ENCODE measurements around the gene BCL2. TPM values are rescaled to one million over a fixed set of nuclear protein-coding genes. Genes with fewer than 3 reads are reported as not detected.

The BCL2 gene
- total RNA-seq, 1 experiment from 2014 or later: 1.3 TPM

- TF ChIP-seq CTCF (conservative IDR thresholded peaks at IDR 0.05): no peak
- Histone ChIP-seq H2AFZ (ENCODE audit: low read length) (no peak overlapping the region), H4K8ac (replicated peaks; ENCODE audit: insufficient read length, low read depth, low read length) (no peak overlapping the region), H4K20me1 (ENCODE audit: control insufficient read depth, insufficient read depth, insufficient read length) (no peaks in the 10 kb centered on the region), H3K4ac (ENCODE audit: low read depth, low read length) (no peak overlapping the region), H4K91ac (ENCODE audit: insufficient read length, low read depth, low read length) (no peak overlapping the region), H3K79me1 (ENCODE audit: insufficient read depth, low read depth, low read length, poor library complexity, severe bottlenecking) (no peaks in the 10 kb centered on the region), H3K27me3 (ENCODE audit: insufficient read depth, low read length) (no peaks in the 10 kb centered on the region), H3K4me2 (ENCODE audit: insufficient read depth, insufficient read length, low read length) (no peak overlapping the region), H3K9ac (ENCODE audit: extremely low read depth, insufficient read length, low read length) (no peak overlapping the region), H3K18ac (ENCODE audit: insufficient read length, low read depth, low read length) (no peak overlapping the region), H3K79me2 (ENCODE audit: insufficient read depth, low read length) (no peaks in the 10 kb centered on the region), H2BK15ac (ENCODE audit: low read depth, low read length) (no peak overlapping the region), H3K9me3 (ENCODE audit: control insufficient read depth, low read depth, low read length) (no peaks in the 10 kb centered on the region), H3K14ac (ENCODE audit: insufficient read depth, low read length) (no peak overlapping the region), H3K4me1 (ENCODE audit: insufficient read depth, low read length) (no peaks in the 10 kb centered on the region; the same call in 1 of the 2 replicates), H3K23ac (ENCODE audit: insufficient read length, low read depth, low read length) (no peak overlapping the region), H3K27ac (ENCODE audit: insufficient read length, low read depth, low read length) (no peak overlapping the region), H3T11ph (ENCODE audit: low read length) (no peak overlapping the region), H2AK5ac (ENCODE audit: insufficient read length, low read length) (no peak overlapping the region), H2BK120ac (ENCODE audit: low read depth, low read length, poor library complexity, severe bottlenecking) (no peak overlapping the region), H2BK20ac (ENCODE audit: low read depth, low read length, poor library complexity, severe bottlenecking) (no peak overlapping the region), H2BK12ac (ENCODE audit: insufficient read length, low read depth, low read length) (no peak overlapping the region), H4K5ac (ENCODE audit: insufficient read length, low read depth, low read length) (no peak overlapping the region), H3K56ac (ENCODE audit: insufficient read length, low read depth, low read length) (no peak overlapping the region), H3K23me2 (ENCODE audit: insufficient read length, low read depth, low read length, poor library complexity, severe bottlenecking) (no peaks in the 10 kb centered on the region), H2BK5ac (ENCODE audit: insufficient read length, low read length) (no peak overlapping the region)
- WGBS (ENCODE audit: extremely low coverage, insufficient read length, low lambda C conversion rate): no CpG with 5 or more reads among the region's 1 CpG
- no peak overlapping the region for H3K27ac Mint-ChIP-seq
- no peak for DNase-seq
- H3K4me1 Mint-ChIP-seq: peaks cover 10 to 20% of the 10 kb centered on the region in 2 experiments
- no peaks in the 10 kb centered on the region; the same call in 1 of the 2 replicates for H3K27me3 Mint-ChIP-seq (ENCODE audit: low read depth)
- H3K36me3 Mint-ChIP-seq (ENCODE audit: insufficient read depth in 1 of 3, low read depth in 3 of 3): no peaks in the 10 kb centered on the region
- H3K4me3 Mint-ChIP-seq: no peak overlapping the region
- no peaks in the 10 kb centered on the region for H3K9me3 Mint-ChIP-seq
These were observed 31.8 kb downstream of the BCL2 start for GRCh38 chr18:63287691-63288220.

Measured in H9 (cell line).